AG09319 (cell line): ENCODE data around the gene MED13.

Source experiments
- DNase-seq: peaks from one replicate; pipeline ENCODE4 v3.0.0-alpha.2; 2010; ENCODE audit warnings: low read depth; ENCODE audit errors: extremely low read depth
- TF ChIP-seq, protein P1 (sequence below): IDR thresholded peaks from 2 replicates; pipeline ENCODE4 v1.5.1; 2011; ENCODE audit warnings: low read depth, mild to moderate bottlenecking, inconsistent platforms, low read length, moderate library complexity

MED13 gene

GRCh38 chr17:62038248-62038647 lies 26.8 kb downstream of the MED13 start:
- DNase-seq: no peak
- TF ChIP-seq, protein P1, sequence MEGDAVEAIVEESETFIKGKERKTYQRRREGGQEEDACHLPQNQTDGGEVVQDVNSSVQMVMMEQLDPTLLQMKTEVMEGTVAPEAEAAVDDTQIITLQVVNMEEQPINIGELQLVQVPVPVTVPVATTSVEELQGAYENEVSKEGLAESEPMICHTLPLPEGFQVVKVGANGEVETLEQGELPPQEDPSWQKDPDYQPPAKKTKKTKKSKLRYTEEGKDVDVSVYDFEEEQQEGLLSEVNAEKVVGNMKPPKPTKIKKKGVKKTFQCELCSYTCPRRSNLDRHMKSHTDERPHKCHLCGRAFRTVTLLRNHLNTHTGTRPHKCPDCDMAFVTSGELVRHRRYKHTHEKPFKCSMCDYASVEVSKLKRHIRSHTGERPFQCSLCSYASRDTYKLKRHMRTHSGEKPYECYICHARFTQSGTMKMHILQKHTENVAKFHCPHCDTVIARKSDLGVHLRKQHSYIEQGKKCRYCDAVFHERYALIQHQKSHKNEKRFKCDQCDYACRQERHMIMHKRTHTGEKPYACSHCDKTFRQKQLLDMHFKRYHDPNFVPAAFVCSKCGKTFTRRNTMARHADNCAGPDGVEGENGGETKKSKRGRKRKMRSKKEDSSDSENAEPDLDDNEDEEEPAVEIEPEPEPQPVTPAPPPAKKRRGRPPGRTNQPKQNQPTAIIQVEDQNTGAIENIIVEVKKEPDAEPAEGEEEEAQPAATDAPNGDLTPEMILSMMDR: no peak

DNA sequence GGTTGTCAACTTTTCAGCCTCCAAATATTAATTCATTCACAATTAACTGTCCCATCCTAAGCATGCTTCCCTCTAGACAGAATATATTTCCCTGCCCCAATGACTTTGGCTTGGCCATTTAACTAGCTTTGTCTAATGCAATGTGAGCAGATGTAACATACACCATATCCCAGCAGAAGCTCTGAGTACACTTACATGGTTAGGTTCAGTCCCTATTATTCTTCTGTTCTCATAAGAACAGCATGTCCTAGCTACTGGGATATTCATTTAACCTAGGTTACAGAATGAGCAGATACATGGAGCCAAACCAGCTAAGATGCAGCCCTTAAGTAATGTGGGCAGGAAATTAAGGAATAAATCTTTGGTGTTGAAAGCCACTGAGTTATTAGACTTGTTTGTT lies 31.8 kb downstream of the MED13 start:
- DNase-seq: no peak
- TF ChIP-seq, protein P1: no peak

DNA sequence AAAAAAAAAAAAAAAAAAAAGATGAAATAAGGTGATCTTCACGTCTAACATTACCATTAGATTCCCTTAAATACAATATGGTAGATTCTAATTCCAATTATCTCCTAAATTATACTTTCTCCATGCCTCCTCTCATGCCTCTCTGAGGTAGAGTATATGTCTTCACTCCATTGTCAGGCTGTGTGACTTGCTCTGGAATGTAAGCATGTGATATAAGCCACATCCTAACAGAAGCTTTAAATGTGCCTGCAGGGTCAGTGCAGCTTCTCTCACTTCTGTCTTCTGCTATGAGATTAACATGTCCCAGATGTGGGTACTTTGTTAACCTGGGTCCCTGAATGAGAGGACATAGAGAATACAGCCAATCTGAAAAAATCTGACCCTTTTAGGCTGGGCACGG lies 32.6 kb downstream of the MED13 start:
- no peak for DNase-seq
- TF ChIP-seq, protein P1: no peak

- DNase-seq: no peak
- TF ChIP-seq, protein P1: no peak
Observed at GRCh38 chr17:62030264-62030663, 34.8 kb downstream of the MED13 start.

GRCh38 chr17:62024866-62025265 lies 40.2 kb downstream of the MED13 start:
- TF ChIP-seq, protein P1: no peak
- DNase-seq: no peak

DNA sequence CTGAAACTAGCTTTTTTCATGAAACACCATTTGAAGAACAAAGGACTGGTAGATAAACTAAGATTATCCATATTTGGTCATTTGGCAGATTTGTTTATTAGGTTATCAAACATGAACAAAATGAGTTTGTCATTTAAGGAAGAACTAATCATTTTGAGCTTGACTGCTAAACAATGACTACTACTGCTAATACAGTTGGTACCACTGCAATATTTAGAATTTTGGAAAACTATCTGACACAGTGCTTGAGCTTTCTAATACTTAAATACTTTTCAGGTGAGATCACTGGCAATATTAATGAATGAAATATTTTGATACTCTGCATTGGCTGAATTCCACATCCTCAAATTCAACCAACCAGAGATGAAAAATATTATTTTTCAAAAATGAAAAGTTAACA lies 47.2 kb downstream of the MED13 start:
- TF ChIP-seq, protein P1: no peak

DNA sequence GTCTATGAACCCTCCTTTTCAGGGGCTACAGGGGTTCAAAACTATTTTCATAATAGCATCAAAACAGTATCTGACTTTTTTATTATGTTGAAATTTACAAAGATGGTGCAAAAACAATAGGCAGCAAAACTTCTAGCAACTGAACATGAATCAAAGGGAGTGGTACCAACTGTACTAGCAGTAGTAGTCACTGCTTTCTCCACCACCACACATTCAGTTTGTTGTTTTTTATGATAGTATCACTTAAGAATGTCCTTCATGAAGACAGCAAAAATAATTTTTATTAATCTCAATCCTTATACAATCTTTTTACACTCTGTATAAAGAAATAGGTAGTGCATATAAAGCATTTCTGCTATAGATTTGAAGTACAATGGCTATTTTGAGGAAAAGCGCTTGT lies 47.6 kb downstream of the MED13 start:
- TF ChIP-seq, protein P1: no peak
- no peak for DNase-seq

More for the DNA sequence above, 47.2 kb downstream of the MED13 start:
- no peak for DNase-seq
